GM21390 (cell line): ENCODE data around the gene TNRC6B.
"Not testable (repeated sequence)": the region's sequence is repeated elsewhere in the genome, so short reads cannot be mapped to it uniquely, and the experiment has no call there.

ENCODE experiments used
- ATAC-seq: cut with Tn5 transposase; IDR thresholded peaks from one replicate; pipeline ENCODE4 v1.9.1; 2021; ENCODE audit not compliant: unreplicated experiment

The TNRC6B gene

GRCh38 chr22:40346185-40347118 lies 168.7 kb downstream of the TNRC6B start, which contains the start of gene ADSL:
Gene ADSL, plus strand, starts transcription at chr22:40346500. Its CDS starts 59 bp downstream, at chr22:40346559.
- ATAC-seq: peak; percentile 77

- no peak for ATAC-seq
These were observed 169.6 kb downstream of the TNRC6B start for GRCh38 chr22:40347300-40347699.

GRCh38 chr22:40348025-40348658 lies 170.4 kb downstream of the TNRC6B start:
- no peak for ATAC-seq

- ATAC-seq: no peak
These were observed 175.0 kb downstream of the TNRC6B start for GRCh38 chr22:40352763-40353162.

- no peak for ATAC-seq
These were observed 183.4 kb downstream of the TNRC6B start for GRCh38 chr22:40361100-40361499.

- no peak for ATAC-seq
These were observed 185.3 kb downstream of the TNRC6B start for GRCh38 chr22:40363059-40363458.

GRCh38 chr22:40364431-40364830 lies 186.7 kb downstream of the TNRC6B start:
- no peak for ATAC-seq

GRCh38 chr22:40366068-40366467 lies 188.3 kb downstream of the TNRC6B start:
- no peak for ATAC-seq

GRCh38 chr22:40367342-40367741 lies 189.6 kb downstream of the TNRC6B start:
- no peak for ATAC-seq

- no peak for ATAC-seq
These were observed 190.3 kb downstream of the TNRC6B start for GRCh38 chr22:40368016-40368415.

- no peak for ATAC-seq
These were observed 191.1 kb downstream of the TNRC6B start for GRCh38 chr22:40368836-40369235.

- ATAC-seq: no peak
These were observed 196.8 kb downstream of the TNRC6B start for GRCh38 chr22:40374567-40374966.

GRCh38 chr22:40376149-40376548 lies 198.4 kb downstream of the TNRC6B start:
- ATAC-seq: no peak

- ATAC-seq: no peak
These were observed 200.2 kb downstream of the TNRC6B start for GRCh38 chr22:40377931-40378330.

- ATAC-seq: not testable (repeated sequence)
These were observed 200.7 kb downstream of the TNRC6B start for GRCh38 chr22:40378448-40378847.

- no peak for ATAC-seq
These were observed 203.7 kb downstream of the TNRC6B start for GRCh38 chr22:40381461-40381860.

GRCh38 chr22:40383905-40384304 lies 206.2 kb downstream of the TNRC6B start:
- no peak for ATAC-seq

- ATAC-seq: no peak
These were observed 207.5 kb downstream of the TNRC6B start for GRCh38 chr22:40385036-40385782.
